HS-5 (cell line): ENCODE data around the gene BTNL2.
"Not testable (repeated sequence)": the region's sequence is repeated elsewhere in the genome, so short reads cannot be mapped to it uniquely, and the experiment has no call there.

ENCODE experiments used
- DNase-seq: peaks from one replicate; pipeline ENCODE4 v3.0.0-alpha.2; 2012; ENCODE audit warnings: low read depth

BTNL2 gene, protein sequence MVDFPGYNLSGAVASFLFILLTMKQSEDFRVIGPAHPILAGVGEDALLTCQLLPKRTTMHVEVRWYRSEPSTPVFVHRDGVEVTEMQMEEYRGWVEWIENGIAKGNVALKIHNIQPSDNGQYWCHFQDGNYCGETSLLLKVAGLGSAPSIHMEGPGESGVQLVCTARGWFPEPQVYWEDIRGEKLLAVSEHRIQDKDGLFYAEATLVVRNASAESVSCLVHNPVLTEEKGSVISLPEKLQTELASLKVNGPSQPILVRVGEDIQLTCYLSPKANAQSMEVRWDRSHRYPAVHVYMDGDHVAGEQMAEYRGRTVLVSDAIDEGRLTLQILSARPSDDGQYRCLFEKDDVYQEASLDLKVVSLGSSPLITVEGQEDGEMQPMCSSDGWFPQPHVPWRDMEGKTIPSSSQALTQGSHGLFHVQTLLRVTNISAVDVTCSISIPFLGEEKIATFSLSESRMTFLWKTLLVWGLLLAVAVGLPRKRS

DNA sequence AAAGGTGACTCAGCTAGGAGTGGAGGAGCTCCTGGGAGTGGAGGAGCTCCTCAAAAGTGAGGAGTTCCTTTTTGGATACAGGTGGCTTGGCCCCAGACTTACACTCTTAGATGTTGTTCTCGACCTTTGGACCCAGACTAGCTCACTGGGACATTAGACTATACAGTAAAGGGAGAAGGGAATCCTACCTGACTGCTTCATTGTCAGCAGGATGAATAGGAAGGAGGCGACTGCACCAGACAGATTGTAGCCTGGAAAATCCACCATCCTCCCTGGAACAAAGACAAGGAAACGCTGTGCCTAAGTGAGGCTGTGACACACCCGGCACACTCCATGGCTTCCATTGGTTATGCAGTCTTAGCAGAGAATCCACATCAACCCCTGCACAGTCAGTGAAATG lies at the start of gene BTNL2:
Gene BTNL2, minus strand, starts transcription at position 325 of the 400 bp plus-strand sequence. Its CDS starts 58 bp downstream, at position 267.
- DNase-seq: no peak

DNA sequence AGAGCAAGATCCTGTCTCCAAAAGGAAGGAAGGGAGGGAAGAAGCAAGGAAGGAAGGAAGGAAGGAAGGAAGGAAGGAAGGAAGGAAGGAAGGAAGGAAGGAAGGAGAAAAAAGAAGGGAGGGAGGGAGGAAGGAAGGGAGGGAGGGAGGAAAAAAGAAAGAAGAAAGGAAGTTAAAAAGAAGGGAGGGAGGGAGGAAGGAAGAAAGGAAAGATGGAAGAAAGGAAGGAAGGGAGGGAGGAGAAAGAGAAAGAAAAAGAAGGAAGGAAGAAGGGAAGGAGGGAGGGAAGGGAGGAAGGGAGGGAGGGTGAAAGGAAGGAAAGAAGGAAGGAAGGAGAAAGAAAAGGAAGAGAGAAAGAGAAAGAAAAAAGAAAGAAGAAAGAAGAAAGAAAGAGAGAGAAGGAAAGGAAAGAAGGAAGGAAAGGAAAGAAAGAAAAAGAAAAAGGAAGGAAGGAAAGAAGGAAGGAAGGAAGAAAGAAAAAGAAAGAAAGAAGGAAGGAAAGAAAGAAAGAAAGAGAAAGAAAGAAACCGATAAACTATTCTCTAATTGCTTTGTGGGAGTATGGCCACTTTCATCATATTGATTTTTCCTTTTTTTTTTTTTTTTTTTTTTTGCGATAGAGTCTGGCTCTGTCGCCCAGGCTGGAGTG lies 42.2 kb upstream of the BTNL2 start:
- no peak for DNase-seq

DNA sequence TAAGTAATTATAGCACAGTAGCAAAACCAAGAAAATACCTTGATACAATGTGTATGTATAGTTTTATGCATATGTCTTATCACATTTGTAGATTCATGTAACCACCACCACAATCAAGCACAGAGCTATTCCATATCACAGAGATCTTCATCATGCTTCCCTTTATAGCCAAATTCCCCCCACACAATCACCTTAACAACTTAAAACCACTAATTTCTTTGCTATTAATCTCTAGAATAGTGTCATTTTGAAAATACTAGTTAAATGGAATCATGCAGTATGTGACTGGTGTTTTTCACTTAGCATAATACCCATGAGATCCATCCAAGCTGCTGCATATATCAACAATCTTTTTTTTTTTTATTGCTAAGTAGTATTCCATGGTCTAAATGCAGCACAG lies 41.0 kb upstream of the BTNL2 start:
- DNase-seq: no peak

DNA sequence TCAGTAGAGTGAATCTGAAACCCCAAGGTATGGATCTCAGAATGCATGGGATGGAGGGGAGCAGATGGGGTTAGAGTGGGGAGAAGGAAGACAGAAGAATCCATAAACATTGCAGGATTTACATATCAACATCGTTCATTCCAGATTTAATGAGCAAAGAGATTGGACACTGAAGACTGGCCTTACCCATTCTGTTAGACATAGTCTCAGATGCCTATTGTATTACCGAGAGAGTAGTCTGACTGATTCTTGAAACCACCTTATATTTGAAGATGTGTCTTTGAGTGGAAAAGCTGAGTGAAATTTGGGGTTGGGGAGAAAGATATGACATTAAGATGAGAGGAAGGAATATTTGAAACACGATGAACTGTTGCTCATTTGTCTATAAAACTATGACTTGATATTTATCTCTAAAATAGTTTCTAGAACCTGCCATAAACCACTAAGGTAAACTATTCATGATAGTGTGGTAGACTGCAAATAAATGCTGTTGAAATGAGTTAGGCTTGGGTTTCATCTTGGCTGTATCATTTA lies 38.4 kb upstream of the BTNL2 start:
- DNase-seq: no peak

DNA sequence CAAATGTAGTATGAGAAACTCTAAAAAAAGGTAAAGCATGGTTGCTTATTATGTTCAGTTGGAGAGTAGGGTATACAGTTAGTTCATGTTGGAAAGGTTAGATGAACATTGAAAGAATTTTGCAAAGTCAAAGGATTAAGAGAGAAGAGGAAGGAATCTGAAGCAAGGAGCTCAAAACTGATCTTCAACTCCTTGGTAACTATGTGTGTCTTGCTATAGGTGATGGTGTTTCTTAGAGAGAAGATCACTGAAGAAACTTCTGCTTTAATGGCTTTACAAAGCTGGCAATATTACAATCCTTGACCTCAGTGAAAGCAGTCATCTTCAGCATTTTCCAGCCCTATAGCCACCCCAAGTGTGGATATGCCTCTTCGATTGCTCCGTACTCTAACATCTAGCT lies 37.5 kb upstream of the BTNL2 start:
- no peak for DNase-seq

DNA sequence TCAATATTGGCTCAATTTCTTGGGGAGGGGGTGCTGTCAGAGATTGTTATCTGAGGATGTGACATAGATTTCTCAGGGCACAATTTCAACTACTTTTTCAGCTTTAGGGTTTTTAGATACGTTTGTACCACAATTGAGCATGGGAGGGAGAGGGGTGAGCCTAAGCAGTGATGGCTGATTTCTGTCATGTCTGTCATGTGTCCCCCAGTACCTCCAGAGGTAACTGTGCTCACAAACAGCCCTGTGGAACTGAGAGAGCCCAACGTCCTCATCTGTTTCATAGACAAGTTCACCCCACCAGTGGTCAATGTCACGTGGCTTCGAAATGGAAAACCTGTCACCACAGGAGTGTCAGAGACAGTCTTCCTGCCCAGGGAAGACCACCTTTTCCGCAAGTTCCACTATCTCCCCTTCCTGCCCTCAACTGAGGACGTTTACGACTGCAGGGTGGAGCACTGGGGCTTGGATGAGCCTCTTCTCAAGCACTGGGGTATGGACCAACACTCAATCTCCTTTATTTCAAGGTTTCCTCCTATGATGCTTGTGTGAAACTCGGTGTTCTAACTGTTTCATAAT lies 36.1 kb upstream of the BTNL2 start:
- DNase-seq: no peak

DNA sequence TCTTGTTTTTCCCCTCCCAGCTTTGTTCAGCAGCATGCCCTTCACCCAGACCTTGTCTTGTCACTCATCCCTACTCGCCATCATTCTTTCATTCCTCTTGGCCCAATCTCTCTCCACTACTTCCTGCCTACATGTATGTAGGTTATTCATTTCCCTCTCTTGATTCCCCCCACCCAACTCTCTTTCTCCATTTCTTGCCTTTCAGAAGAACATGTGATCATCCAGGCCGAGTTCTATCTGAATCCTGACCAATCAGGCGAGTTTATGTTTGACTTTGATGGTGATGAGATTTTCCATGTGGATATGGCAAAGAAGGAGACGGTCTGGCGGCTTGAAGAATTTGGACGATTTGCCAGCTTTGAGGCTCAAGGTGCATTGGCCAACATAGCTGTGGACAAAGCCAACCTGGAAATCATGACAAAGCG lies 35.3 kb upstream of the BTNL2 start:
- no peak for DNase-seq

DNA sequence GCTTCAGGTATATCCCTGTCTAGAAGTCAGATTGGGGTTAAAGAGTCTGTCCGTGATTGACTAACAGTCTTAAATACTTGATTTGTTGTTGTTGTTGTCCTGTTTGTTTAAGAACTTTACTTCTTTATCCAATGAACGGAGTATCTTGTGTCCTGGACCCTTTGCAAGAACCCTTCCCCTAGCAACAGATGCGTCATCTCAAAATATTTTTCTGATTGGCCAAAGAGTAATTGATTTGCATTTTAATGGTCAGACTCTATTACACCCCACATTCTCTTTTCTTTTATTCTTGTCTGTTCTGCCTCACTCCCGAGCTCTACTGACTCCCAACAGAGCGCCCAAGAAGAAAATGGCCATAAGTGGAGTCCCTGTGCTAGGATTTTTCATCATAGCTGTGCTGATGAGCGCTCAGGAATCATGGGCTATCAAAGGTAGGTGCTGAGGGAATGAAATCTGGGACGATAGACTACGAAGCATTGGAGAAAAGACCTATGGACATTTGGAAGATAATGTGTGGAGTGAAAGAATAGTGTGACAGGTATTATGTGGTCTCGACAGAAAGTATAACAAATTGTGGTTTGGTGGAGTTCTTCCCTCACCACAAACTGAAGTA lies 32.7 kb upstream of the BTNL2 start, which contains the start of gene HLA-DRA:
Gene HLA-DRA, plus strand, starts transcription at position 286 of the 613 bp plus-strand sequence. Its CDS starts 64 bp downstream, at position 350.
- DNase-seq: peak; percentile 25

DNA sequence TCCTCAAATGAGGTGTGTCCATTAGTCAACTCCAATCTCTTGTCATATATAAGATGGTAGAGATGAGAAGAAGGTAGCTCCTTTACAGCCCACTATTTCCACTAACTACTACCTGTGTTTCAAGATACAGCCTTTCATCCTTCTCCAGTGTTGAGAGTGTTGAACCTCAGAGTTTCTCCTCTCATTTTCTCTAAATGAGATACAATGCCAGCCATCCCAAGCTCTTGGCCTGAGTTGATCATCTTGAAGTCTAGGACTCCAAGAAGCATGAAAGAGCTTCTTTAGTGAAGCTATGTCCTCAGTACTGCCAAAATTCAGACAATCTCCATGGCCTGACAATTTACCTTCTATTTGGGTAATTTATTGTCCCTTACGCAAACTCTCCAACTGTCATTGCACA lies 32.2 kb upstream of the BTNL2 start:
- no peak for DNase-seq

DNA sequence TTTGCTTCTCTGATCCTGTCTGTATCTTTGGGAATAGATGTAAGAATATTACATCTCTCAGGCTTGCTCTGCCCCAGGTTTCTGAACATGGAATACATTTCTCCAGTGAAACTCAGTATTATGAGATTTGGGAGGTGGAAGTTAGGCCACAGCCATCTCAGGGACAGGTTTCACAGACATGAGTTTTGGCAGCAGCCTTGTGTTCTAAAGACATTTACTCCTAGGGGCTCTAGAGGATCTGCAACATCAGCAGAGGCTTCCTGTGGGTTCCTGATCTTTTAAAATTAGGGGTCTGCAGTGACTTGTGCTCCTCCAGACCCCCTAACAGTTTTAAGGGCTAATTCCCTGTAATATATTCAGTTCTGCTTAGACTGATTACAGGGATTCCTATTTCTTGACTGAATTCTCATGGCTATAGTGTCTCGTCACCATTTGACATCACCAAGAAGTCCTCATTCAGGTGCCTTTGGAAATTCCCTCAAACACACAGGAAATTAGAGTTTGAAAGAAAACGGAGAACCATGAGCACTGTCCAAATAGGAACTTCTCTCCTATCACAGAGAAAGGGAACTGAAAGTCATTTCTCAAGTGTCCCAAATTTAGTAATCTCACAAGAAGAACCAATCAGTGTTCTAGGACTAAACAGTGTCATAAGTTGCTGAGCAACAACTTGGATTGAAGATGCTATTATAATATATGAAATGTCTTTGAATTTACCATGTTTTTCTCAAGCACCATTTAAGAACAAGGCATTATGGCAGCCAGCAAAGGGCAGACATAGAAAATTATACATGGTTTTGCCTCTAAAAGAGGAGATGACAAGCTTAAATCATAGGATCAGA lies 30.2 kb upstream of the BTNL2 start:
- DNase-seq: no peak

DNA sequence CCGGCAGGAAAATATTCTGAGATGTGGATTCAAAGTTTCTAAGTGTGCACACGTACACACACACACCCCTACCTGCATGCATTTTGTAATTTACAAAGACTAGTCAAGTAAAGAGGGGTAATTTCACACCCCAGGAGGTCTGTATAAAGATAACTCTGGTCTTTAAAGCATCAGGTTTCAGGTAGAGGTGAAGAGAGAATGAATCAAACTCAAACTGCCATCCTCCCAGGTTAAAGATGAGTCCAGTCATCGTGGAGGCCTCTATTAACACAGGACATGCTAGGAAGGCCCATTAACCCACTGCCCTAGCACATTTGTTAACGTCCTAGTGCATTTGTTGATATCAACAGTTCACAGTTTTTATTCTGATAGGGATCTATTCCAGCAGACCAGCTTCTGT lies 29.2 kb upstream of the BTNL2 start:
- DNase-seq: no peak

DNA sequence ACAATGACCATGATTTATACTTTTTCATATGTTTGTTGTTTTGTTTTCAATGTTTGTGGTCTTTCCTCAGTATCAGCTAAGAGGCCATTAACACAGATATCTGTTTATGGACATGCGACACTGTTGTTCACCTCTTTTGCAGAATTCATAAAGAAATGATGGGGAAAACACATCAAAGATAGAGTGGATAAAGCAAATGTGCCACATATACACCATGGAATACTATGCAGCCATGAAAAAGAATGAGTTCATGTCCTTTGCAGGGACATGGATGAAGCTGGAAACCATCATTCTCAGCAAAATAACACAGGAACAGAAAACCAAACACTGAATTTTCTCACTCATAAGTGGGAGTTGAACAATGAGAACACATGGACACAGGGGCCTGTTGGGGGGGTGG lies 27.0 kb upstream of the BTNL2 start:
- not testable (repeated sequence) for DNase-seq

DNA sequence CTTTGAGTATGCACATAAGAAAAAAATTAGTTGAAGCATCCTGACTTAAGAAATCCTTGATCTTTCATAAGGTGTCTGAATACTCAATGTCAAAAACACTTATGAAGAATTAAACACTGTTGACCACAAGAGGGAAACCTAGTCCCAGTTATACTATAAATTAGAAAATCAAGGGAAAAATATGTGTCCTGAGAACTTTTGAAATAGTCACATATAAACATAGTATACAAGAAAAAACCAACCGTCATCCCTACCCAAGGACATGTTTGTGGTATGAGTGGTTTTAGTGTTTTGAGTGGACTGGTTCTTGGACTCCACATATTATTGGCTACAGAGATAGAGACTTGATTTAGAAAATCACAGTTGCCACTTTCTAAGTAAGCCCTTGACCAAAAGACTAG lies 25.1 kb upstream of the BTNL2 start:
- no peak for DNase-seq

DNA sequence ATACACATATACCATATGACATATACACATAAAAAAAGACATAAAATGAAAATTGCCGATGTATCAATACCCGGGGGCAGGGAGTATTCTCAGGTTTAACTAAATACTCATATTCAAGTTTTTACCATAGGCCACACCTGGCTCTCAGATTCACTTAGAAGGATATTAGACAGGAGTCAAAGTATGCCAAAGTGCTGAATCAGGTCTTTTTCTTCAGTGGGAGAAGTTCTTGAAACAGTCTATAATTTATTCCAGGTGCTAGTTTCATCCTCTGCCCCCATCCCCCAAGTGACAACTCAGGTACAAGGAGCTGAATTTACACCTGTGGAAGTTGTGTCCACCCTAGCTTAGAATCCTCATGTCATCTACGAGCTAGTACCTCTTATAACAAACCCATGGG lies 24.2 kb upstream of the BTNL2 start:
- no peak for DNase-seq

DNA sequence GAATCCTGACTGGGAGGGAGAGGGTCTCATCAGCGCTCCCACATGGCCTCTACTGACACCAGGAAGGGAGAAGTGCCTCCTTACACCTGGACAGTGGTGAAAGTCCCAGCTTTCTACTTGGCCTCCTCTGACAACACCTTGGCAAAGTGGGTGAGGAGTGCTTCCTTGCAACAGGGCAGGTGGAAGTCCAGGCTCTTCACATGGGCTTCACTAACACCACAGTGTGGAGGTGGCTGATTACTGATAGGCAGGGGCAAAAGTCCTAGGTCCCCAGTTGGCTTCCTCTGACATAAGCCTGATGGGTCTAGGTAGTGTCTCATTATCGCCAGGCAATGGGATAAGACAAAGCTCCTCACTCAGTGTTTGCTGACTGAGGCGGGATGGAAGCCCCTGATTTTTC lies 23.2 kb upstream of the BTNL2 start:
- DNase-seq: no peak

DNA sequence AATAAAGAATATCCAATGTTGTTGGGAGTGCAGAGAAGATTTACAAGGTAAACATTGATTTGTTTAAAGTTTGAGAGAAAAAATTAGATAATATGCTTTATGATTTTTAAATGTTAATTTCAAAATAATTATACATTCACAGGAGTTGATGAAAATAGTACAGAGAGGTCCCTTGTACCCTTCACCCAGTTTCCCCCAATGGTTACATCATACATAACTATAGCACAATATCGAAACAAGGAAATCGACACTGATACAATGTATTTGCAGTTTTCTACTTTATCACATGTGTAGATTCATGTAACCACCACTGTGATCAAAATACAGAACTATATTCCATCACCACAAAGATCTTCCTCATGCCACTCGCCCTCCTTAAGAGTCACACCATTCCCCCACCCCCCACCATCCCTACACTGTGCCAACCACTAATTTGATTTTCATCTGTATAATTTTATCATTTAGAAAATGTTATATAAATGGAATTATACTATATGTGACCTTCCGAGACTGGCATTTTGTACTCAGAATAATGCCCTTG lies 21.0 kb upstream of the BTNL2 start:
- no peak for DNase-seq

DNA sequence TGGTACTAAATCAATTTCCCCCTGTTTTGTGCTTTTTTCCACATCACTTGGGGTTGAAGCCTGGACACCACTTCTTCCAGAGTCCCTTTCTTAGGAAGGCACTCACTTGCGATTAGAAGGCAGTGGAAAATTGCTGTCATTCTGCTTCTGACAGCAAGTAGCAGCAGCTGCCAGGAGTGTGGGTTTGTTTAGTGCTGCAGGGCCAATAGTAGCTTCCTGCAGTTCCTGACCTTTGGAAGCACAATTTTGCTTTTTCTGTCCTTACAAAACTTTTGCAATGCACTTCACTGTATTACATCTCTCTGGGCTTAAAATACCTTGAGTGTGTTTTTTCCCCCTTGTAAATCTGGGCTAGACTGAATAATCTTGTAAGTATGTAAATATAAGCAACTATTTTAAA lies 20.2 kb upstream of the BTNL2 start:
- no peak for DNase-seq

DNA sequence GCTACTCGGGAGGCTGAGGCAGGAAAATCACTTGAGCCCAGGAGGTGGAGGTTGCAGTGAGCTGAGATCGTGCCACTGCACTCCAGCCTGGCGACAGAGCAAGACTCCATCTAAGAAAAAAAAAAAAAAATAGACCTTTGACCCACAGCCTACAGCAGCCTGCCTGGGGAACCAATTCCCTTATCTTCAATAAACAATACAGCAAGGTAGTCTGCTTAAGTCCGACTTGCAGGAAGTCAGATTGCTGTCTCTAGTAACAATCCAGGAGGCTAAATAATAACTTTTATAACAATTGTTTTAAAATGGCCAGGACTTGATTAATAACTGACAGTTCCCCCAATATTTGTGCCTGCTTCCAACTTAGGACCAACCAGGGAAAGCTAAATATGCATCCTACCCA lies 19.4 kb upstream of the BTNL2 start:
- DNase-seq: no peak

DNA sequence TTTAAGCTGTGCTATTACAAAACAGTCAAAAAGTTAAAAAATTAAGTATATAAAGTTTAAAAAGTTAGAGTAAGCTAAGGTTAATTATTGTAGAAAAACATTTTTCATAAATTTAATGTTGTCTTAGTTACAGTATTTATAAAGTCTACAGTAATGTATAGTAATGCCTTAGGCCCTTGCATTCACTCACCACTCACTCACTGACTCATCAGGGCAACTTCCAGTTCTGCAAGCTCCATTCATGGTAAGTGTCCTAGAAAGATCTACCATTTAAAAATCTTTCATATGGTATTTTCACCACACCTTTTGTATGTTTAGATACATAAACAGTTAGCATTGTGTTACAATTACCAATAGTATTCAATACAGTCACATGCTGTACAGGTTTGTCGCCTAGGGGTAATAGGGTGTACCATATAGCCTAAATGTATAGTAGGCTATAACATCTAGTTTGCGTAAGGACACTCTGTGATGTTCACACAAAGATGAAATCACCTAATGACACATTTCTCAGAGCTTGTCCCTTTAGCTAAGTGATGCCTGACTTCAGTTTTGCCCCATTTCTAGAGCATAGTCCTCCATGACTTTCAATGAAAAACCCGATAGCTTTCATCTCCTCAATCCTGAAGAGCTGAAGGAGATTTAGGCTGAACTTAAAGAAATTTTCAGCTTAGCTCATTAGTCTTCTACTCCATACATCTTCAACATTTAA lies 17.8 kb upstream of the BTNL2 start:
- no peak for DNase-seq

DNA sequence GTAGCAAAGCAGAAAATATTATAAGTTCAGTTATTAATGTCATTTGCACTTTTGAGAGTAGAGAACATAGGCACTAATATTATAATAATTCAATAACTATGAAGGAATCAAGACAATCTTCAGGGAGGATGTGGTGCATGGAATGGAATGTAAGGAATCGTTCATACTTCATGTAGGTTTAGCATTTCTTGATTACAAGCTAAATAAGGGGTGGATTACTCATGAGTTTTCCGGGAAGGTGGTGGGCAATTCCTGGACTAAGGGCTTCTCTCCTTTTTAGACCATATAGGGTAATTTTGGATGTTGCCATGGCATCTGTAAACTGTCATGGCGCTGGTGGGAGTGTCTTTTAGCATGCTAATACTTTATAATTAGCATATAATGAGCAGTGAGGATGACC lies 9.1 kb upstream of the BTNL2 start:
- DNase-seq: no peak
